SK-N-SH (cell line): ENCODE data around the gene ARHGDIG. TPM values are rescaled to one million over a fixed set of nuclear protein-coding genes. Genes with fewer than 3 reads are reported as not detected.
"Not testable (repeated sequence)": the region's sequence is repeated elsewhere in the genome, so short reads cannot be mapped to it uniquely, and the experiment has no call there.

Experiments
- CTCF ChIA-PET: fragments of 300-600, 350-600 bp; formaldehyde crosslinking; extraction: SDS; loops from one replicate; lab custom pipeline; 2021; lab: Yijun Ruan, JAX
- POLR2A ChIA-PET: fragments of 350-600 bp; sonication (Branson Sonifier 250); formaldehyde crosslinking; extraction: SDS; loops from one replicate; lab custom pipeline; 2020; ENCODE audit warnings: antibody characterized with exemption, inconsistent platforms; lab: Yijun Ruan, JAX
- DNase-seq: peaks from one replicate; pipeline ENCODE4 v3.0.0; 2012
- H2AFZ ChIP-seq: fragments of 200-600 bp; sonication (generic); 2 replicates; pipeline ENCODE4 v1.8.1; 2016; ENCODE audit warnings: antibody characterized with exemption, mild to moderate bottlenecking, low read depth
- H3F3A ChIP-seq: fragments of 200-600 bp; sonication (generic); replicated peaks from 2 replicates; pipeline ENCODE3; 2016; ENCODE audit warnings: antibody characterized with exemption, mild to moderate bottlenecking; ENCODE audit not compliant: insufficient read depth
- H3K27ac ChIP-seq, 2 experiments: fragments of 200-500 bp in 1 of 2; fragments of 200-600 bp in 1 of 2; sonication (Bioruptor generic) in 1 of 2; sonication (generic), shearing (Covaris generic) in 1 of 2; 2 replicates each; pipeline versions ENCODE4 v1.5.1 to v1.6.1; 2014 to 2016; ENCODE audit warnings: low read depth in 2 of 2, inconsistent platforms in 1 of 2, low read length in 1 of 2, mild to moderate bottlenecking in 1 of 2, mixed read lengths in 1 of 2
- H3K27me3 ChIP-seq: fragments of 200-600 bp; sonication (generic), shearing (Covaris generic); 2 replicates; pipeline ENCODE4 v1.6.1; 2016; ENCODE audit warnings: mixed run types; ENCODE audit not compliant: insufficient read depth
- H3K36me3 ChIP-seq, 2 experiments: fragments of 200-500 bp in 1 of 2; fragments of 200-600 bp in 1 of 2; sonication (Bioruptor generic) in 1 of 2; sonication (generic) in 1 of 2; replicated peaks in 1 of 2; 2 replicates each; pipeline versions ENCODE3 to v1.5.1; 2014 to 2016; ENCODE audit warnings: low read length in 1 of 2, mild to moderate bottlenecking in 1 of 2; ENCODE audit not compliant: insufficient read depth in 2 of 2, control insufficient read depth in 1 of 2
- H3K4me1 ChIP-seq, 2 experiments: fragments of 200-500 bp in 1 of 2; fragments of 200-600 bp in 1 of 2; sonication (Bioruptor generic) in 1 of 2; sonication (generic), shearing (Covaris generic) in 1 of 2; 2 replicates each; pipeline versions ENCODE4 v1.5.1 to v1.6.1; 2014 to 2016; ENCODE audit warnings: low read depth in 1 of 2, low read length in 1 of 2, mixed run types in 1 of 2; ENCODE audit not compliant: insufficient read depth in 2 of 2, control insufficient read depth in 1 of 2
- H3K4me2 ChIP-seq: fragments of 200-600 bp; sonication (generic), shearing (Covaris generic); 2 replicates; pipeline ENCODE4 v1.6.1; 2017; ENCODE audit warnings: mixed run types
- H3K4me3 ChIP-seq, 2 experiments: fragments of 200-500 bp in 1 of 2; fragments of 200-600 bp in 1 of 2; sonication (Bioruptor generic) in 1 of 2; sonication (generic), shearing (Covaris generic) in 1 of 2; 2 replicates each; pipeline versions ENCODE4 v1.5.1 to v1.8.1; 2014 to 2016; ENCODE audit warnings: low read depth in 2 of 2, inconsistent platforms in 1 of 2, low read length in 1 of 2, mild to moderate bottlenecking in 1 of 2, mixed read lengths in 1 of 2, moderate library complexity in 1 of 2
- H3K79me2 ChIP-seq: fragments of 200-600 bp; sonication (generic); 2 replicates; pipeline ENCODE4 v1.8.1; 2017; ENCODE audit warnings: mild to moderate bottlenecking; ENCODE audit not compliant: insufficient read depth
- H3K9ac ChIP-seq: fragments of 200-600 bp; sonication (generic); 2 replicates; pipeline ENCODE4 v1.6.1; 2017; ENCODE audit warnings: mixed run types
- H3K9me2 ChIP-seq: fragments of 200-600 bp; sonication (generic); 2 replicates; pipeline ENCODE4 v1.6.1; 2017; ENCODE audit warnings: mixed run types
- H3K9me3 ChIP-seq: fragments of 200-600 bp; sonication (generic); 2 replicates; pipeline ENCODE4 v1.6.1; 2017; ENCODE audit warnings: mixed run types, mild to moderate bottlenecking, moderate library complexity
- H4K20me1 ChIP-seq: fragments of 200-600 bp; sonication (generic); 2 replicates; pipeline ENCODE4 v1.6.1; 2017; ENCODE audit warnings: mild to moderate bottlenecking, mixed run types; ENCODE audit not compliant: insufficient read depth
- ELF1 ChIP-seq: IDR thresholded peaks from 2 replicates; pipeline ENCODE4 v1.4.0; 2012
- EZH2phosphoT487 ChIP-seq: fragments of 200-600 bp; sonication (generic); IDR thresholded peaks from 2 replicates; pipeline ENCODE4 v1.6.1; 2017; ENCODE audit warnings: low read depth, mixed run types, mild to moderate bottlenecking, antibody characterized with exemption, moderate library complexity, borderline replicate concordance
- FOSL2 ChIP-seq: IDR thresholded peaks from 2 replicates; pipeline ENCODE4 v1.4.0; 2012; ENCODE audit warnings: low read depth, mild to moderate bottlenecking, moderate library complexity, borderline replicate concordance
- POLR2AphosphoS5 ChIP-seq: IDR thresholded peaks from 2 replicates; pipeline ENCODE4 v1.6.1; 2012; ENCODE audit warnings: low read depth, low read length
- RAD21 ChIP-seq: IDR thresholded peaks from 2 replicates; pipeline ENCODE4 v1.6.1; 2012; ENCODE audit warnings: mild to moderate bottlenecking, low read length
- RCOR1 ChIP-seq: fragments of 150-350 bp; IDR thresholded peaks from 2 replicates; pipeline ENCODE4 v1.6.1; 2017; ENCODE audit warnings: antibody characterized with exemption, low read length
- RFX5 ChIP-seq: IDR thresholded peaks from 2 replicates; pipeline ENCODE4 v1.6.1; 2012; ENCODE audit warnings: mild to moderate bottlenecking, improper control_type of control experiment, low read length
- TEAD4 ChIP-seq: IDR thresholded peaks from 2 replicates; pipeline ENCODE4 v1.4.0; 2012; ENCODE audit warnings: mild to moderate bottlenecking, borderline replicate concordance; ENCODE audit not compliant: insufficient read depth
- WGBS: methylation state at CpG from one replicate; pipeline ENCODE4 v1.1.6; 2017; ENCODE audit warnings: low lambda C conversion rate; 5-methylcytosine and 5-hydroxymethylcytosine counted together
- polyA plus RNA-seq, 3 experiments: library from polyadenylated mRNA; depleted of rRNA; stranded (reverse); fragments of >200 nt; gene quantifications; 2 replicates each; pipeline ENCODE4 v1.2.3, GENCODE V29; 2012
- TF ChIP-seq, protein P1 (sequence below): IDR thresholded peaks from 2 replicates; pipeline ENCODE4; 2012
- TF ChIP-seq, protein P2 (sequence below): IDR thresholded peaks from 2 replicates; pipeline ENCODE4 v1.4.0; 2012; ENCODE audit warnings: low read depth
- TF ChIP-seq, protein P3 (sequence below): IDR thresholded peaks from 2 replicates; pipeline ENCODE4 v1.4.0; 2012; ENCODE audit warnings: low read depth, borderline replicate concordance

The ARHGDIG gene
- polyA plus RNA-seq, 1 of the 3 experiments (the other 2 are of a cell fraction): 4.8 TPM

DNA sequence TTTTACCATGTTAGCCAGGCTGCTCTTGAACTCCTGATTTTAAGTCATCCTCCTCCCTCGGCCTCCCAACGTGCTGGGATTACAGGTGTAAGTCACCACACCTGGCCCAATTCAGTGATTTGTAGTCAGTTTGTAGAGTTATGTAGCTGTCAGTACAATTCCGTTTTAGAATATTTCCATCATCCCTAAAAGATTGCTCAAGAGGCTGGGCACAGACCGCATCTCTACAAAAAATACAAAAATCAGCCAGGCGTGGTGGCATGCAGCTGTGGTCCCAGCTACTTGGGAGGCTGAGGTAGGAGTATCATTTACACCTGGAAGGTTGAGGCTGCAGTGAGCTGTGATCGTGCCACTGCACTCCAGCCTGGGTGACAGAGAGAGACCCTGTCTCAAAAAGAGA, 25.2 kb upstream of the ARHGDIG start:
- Histone ChIP-seq H3F3A (no peaks in the 10 kb centered on the region), H3K4me2 (no peak overlapping the region), H3K9me3 (no peaks in the 10 kb centered on the region), H3K9me2 (no peaks in the 10 kb centered on the region), H3K4me3 (no peak overlapping the region), H2AFZ (no peak overlapping the region), H3K27ac (no peak overlapping the region), H3K36me3 (peaks cover 11 to 25% of the 10 kb centered on the region in 2 experiments), H3K9ac (no peak overlapping the region), H3K27me3 (no peaks in the 10 kb centered on the region), H3K79me2 (no peaks in the 10 kb centered on the region), H3K4me1 (no peaks in the 10 kb centered on the region; a peak in 1 of 4 replicates), H4K20me1 (no peaks in the 10 kb centered on the region)
- TF ChIP-seq RFX5 (no peak), TEAD4 (no peak), RCOR1 (no peak), FOSL2 (no peak), RAD21 (no peak), ELF1 (no peak)
- TF ChIP-seq, protein P1, sequence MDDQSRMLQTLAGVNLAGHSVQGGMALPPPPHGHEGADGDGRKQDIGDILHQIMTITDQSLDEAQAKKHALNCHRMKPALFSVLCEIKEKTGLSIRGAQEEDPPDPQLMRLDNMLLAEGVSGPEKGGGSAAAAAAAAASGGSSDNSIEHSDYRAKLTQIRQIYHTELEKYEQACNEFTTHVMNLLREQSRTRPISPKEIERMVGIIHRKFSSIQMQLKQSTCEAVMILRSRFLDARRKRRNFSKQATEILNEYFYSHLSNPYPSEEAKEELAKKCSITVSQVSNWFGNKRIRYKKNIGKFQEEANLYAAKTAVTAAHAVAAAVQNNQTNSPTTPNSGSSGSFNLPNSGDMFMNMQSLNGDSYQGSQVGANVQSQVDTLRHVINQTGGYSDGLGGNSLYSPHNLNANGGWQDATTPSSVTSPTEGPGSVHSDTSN: no peak
- no peak for DNase-seq
- ChIA-PET POLR2A (no interaction called here), CTCF (interaction anchor here (1.0 to 2.6 kb wide), 2 partner anchors 20 to 26 kb away, joined by 4 to 5 read pairs; partner anchors contain the start of gene LUC7L)
- WGBS: 96% methylated on average over 5 of the region's 6 CpGs

DNA sequence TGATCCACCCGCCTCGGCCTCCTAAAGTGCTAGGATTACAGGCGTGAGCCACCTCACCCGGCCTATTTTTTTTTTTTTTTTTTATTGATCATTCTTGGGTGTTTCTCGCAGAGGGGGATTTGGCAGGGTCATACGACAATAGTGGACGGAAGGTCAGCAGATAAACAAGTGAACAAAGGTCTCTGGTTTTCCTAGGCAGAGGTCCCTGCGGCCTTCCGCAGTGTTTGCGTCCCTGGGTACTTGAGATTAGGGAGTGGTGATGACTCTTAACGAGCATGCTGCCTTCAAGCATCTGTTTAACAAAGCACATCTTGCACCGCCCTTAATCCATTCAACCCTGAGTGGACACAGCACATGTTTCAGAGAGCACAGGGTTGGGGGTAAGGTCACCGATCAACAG, 22.3 kb upstream of the ARHGDIG start:
- H3F3A ChIP-seq, CTCF ChIA-PET, H3K4me1 ChIP-seq, H3K9ac ChIP-seq, H2AFZ ChIP-seq, POLR2A ChIA-PET, H4K20me1 ChIP-seq, H3K4me2 ChIP-seq, H3K9me3 ChIP-seq, H3K4me3 ChIP-seq, H3K9me2 ChIP-seq, H3K27ac ChIP-seq, DNase-seq, H3K79me2 ChIP-seq, H3K27me3 ChIP-seq: not testable (repeated sequence)
- peaks cover 11 to 44% of the 10 kb centered on the region in 2 experiments for H3K36me3 ChIP-seq
- WGBS: 94% methylated on average over 11 of the region's 13 CpGs

DNA sequence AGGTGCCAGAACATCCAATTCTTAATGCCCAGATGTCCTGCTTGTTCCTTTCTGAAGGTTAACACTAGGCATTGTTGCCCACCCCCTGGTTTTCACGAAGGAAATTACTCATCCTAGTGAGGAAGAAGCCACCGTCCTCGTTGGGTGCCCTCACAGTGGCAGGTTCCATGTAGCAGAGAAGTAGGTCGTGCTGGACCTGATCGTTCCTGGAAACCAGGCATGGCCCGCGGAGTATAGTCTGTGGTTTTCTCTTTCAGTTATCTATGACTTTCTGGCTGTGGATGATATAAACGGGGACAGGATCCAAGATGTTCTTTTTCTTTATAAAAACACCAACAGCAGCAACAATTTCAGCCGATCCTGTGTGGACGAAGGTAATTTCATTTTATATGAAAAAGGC, 21.2 kb upstream of the ARHGDIG start:
- ChIA-PET CTCF (no interaction called here), POLR2A (no interaction called here)
- Histone ChIP-seq H3K9me2 (no peaks in the 10 kb centered on the region), H3K27ac (no peak overlapping the region), H3K9me3 (no peaks in the 10 kb centered on the region), H4K20me1 (no peaks in the 10 kb centered on the region), H3K79me2 (no peaks in the 10 kb centered on the region), H3F3A (no peaks in the 10 kb centered on the region), H3K36me3 (peaks cover 8 to 49% of the 10 kb centered on the region in 2 experiments), H3K4me1 (no peaks in the 10 kb centered on the region), H3K4me3 (no peak overlapping the region), H2AFZ (no peak overlapping the region), H3K4me2 (no peak overlapping the region), H3K9ac (no peak overlapping the region), H3K27me3 (no peaks in the 10 kb centered on the region)
- no peak for DNase-seq
- WGBS: 94% methylated on average over 10 of the region's 10 CpGs
- TF ChIP-seq RAD21 (no peak), EZH2phosphoT487 (no peak), RFX5 (no peak), POLR2AphosphoS5 (no peak)
- TF ChIP-seq, protein P2, sequence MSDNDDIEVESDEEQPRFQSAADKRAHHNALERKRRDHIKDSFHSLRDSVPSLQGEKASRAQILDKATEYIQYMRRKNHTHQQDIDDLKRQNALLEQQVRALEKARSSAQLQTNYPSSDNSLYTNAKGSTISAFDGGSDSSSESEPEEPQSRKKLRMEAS: no peak
- TF ChIP-seq, protein P3, sequence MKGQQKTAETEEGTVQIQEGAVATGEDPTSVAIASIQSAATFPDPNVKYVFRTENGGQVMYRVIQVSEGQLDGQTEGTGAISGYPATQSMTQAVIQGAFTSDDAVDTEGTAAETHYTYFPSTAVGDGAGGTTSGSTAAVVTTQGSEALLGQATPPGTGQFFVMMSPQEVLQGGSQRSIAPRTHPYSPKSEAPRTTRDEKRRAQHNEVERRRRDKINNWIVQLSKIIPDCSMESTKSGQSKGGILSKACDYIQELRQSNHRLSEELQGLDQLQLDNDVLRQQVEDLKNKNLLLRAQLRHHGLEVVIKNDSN: no peak
